Psoas muscle (tissue), 8 donors: ENCODE results near the gene FAM3A. TPM values are rescaled to one million over a fixed set of nuclear protein-coding genes. Genes with fewer than 3 reads are reported as not detected.

Experiments used
- ATAC-seq, 4 donors: fragments of 200-7000 bp; cut with Tn5 transposase; one replicate each; pipeline ENCODE4 v1.9.1; 2020; ENCODE audit warnings: moderate library complexity in 3 of 4, mild to moderate bottlenecking in 2 of 4
- DNase-seq, 2 donors: peaks; one replicate each; pipeline ENCODE4 v3.0.0-alpha.2; 2020
- H3K27ac ChIP-seq: fragments of 200-600 bp; one replicate; pipeline ENCODE4 v1.8.0; 2022
- H3K27me3 ChIP-seq, 3 donors: fragments of 200-600 bp in 1 of 3; one replicate each; pipeline versions ENCODE4 v1.6.1 to v1.8.0; 2013 to 2022; ENCODE audit warnings: low read length in 2 of 3, mild to moderate bottlenecking in 2 of 3, moderate library complexity in 1 of 3; ENCODE audit not compliant: insufficient read depth in 3 of 3
- H3K36me3 ChIP-seq, 2 donors: fragments of 200-600 bp in 1 of 2; one replicate each; pipeline versions ENCODE4 v1.6.1 to v1.8.0; 2013 to 2022; ENCODE audit warnings: low read depth in 1 of 2, mild to moderate bottlenecking in 1 of 2, moderate library complexity in 1 of 2; ENCODE audit not compliant: insufficient read depth in 1 of 2
- H3K4me1 ChIP-seq: fragments of 200-600 bp; one replicate; pipeline ENCODE4 v1.8.0; 2022
- H3K4me3 ChIP-seq: fragments of 200-600 bp; one replicate; pipeline ENCODE4 v1.8.0; 2022; ENCODE audit warnings: mild to moderate bottlenecking
- H3K9me3 ChIP-seq: fragments of 200-600 bp; one replicate; pipeline ENCODE4 v1.8.0; 2022
- CTCF ChIP-seq: fragments of 200-600 bp; IDR thresholded peaks from one replicate; pipeline ENCODE4 v1.8.0; 2022; ENCODE audit warnings: antibody characterized with exemption
- WGBS, 3 donors: extraction: QIAGEN DNeasy Blood & Tissue Kit; methylation state at CpG; one replicate each; pipeline versions ENCODE4 v1.1.6 to v1.1.7; 2013; 5-methylcytosine and 5-hydroxymethylcytosine counted together
- intact Hi-C, 2 donors: fragments of 100-400 bp; cut with DNase I; formaldehyde crosslinking; loops; one replicate each; pipeline versions ENCODE4 v1.11.0 to v1.14.2; 2022
- polyA plus RNA-seq, 3 donors: library from polyadenylated mRNA; stranded (reverse); fragments of 200-250 nt; gene quantifications; one replicate each; pipeline ENCODE4 v1.2.3, GENCODE V29; 2013
- total RNA-seq, 4 donors: library from RNA; stranded (reverse); fragmentation: NEBNext Ultra II Directional in 2 of 4; extraction: Animal tissue kit (Norgen Biotek cat#: 25700) in 2 of 4; gene quantifications; one replicate each; pipeline versions ENCODE4 v1.2.1 to v1.2.4, GENCODE V29; 2021 to 2023
- donor health status: healthy with polysubstance abuse.
- donor health status: DM: no; HTN: no; CAD: no; lungs with moderate emphysema.
- donor health status: Bipolar disorder and iron deficiency.
- donor health status: healthy.
- donor health status: DM: yes; HTN: yes; CAD: no.
- donor health status: DM: no; HTN: no; CAD: no.
- donor health status: DM: no; HTN: no; CAD: no.
- donor health status: DM: yes; HTN: yes; CAD: no.

FAM3A gene
- total and polyA plus RNA-seq, 7 donors = 29.7 to 40.4 (median 34.8) TPM

- Histone ChIP-seq H3K27me3 (peaks cover 0 to 4% (median 0%) of the 10 kb centered on the region in 3 donors), H3K27ac (no peak overlapping the region), H3K4me3 (no peak overlapping the region), H3K4me1 (peaks cover 6% of the 10 kb centered on the region), H3K36me3 (peaks cover 0 to 12% of the 10 kb centered on the region in 2 donors), H3K9me3 (no peaks in the 10 kb centered on the region)
- 79 to 92% (median 83%) methylated on average over 1 of the region's 1 CpG for WGBS, 3 donors
- intact Hi-C loops = no loop called here
- ATAC-seq (no peak), DNase-seq (no peak)
- no peak for TF ChIP-seq CTCF
These were observed 33.7 kb upstream of the FAM3A start for GRCh38 chrX:154549766-154550165.

- ATAC-seq (no peak), DNase-seq (no peak)
- Histone ChIP-seq H3K27me3 (no peaks in the 10 kb centered on the region), H3K4me1 (peaks cover 10% of the 10 kb centered on the region), H3K27ac (peak overlapping the region; percentile 86), H3K36me3 (peaks cover 0 to 9% of the 10 kb centered on the region in 2 donors), H3K4me3 (peak overlapping the region; percentile 68), H3K9me3 (no peaks in the 10 kb centered on the region)
- TF ChIP-seq CTCF = no peak
- 0 to 23% (median 1%) methylated on average over 9 of the region's 9 CpGs for WGBS, 3 donors
- intact Hi-C loops = no loop called here
These were observed 31.9 kb upstream of the FAM3A start for GRCh38 chrX:154548028-154548316.

GRCh38 chrX:154547245-154548027 lies 31.4 kb upstream of the FAM3A start, which contains the start of gene IKBKG:
TSS of gene IKBKG (plus strand) at chrX:154547620. CDS start at chrX:154552003, 4,383 bp downstream.
- WGBS, 3 donors = 0 to 32% (median 0%) methylated on average over 16 to 69 of the region's 69 CpGs
- no peaks in the 10 kb centered on the region for H3K9me3 ChIP-seq
- H3K4me3 ChIP-seq = peak within 1 kb of the TSS; percentile 68
- DNase-seq (peak; percentile 89 to 95), ATAC-seq (peak; percentile 93 to 96 (median 94))
- peak within 1 kb of the TSS; percentile 86 for H3K27ac ChIP-seq
- intact Hi-C loops = no loop called here
- H3K27me3 ChIP-seq = no peaks in the 10 kb centered on the region
- peaks cover 0 to 9% of the 10 kb centered on the region in 2 donors for H3K36me3 ChIP-seq
- H3K4me1 ChIP-seq = peaks cover 10% of the 10 kb centered on the region
- no peak for TF ChIP-seq CTCF

- H3K36me3 ChIP-seq = peaks cover 0 to 9% of the 10 kb centered on the region in 2 donors
- no peaks in the 10 kb centered on the region for H3K9me3 ChIP-seq
- H3K27me3 ChIP-seq = no peaks in the 10 kb centered on the region
- peak in 1 of 2 donors; percentile 78 for DNase-seq
- peak within 1 kb of the TSS; percentile 68 for H3K4me3 ChIP-seq
- peak within 1 kb of the TSS; percentile 86 for H3K27ac ChIP-seq
- H3K4me1 ChIP-seq = peaks cover 16% of the 10 kb centered on the region
- ATAC-seq = peak; percentile 79 to 85 (median 82)
- TF ChIP-seq CTCF = no peak
- intact Hi-C loops = no loop called here
- 1 to 40% (median 1%) methylated on average over 16 to 90 of the region's 92 CpGs for WGBS, 3 donors
These were observed 30.6 kb upstream of the FAM3A start, which contains the start of gene G6PD for GRCh38 chrX:154546354-154547244. TSS of gene G6PD (minus strand) at chrX:154546846. CDS start at chrX:154546155, 691 bp downstream.
